SK-N-SH treated with all-trans-retinoic acid at 6 μM for 48 hours (cell line): ENCODE measurements around the gene RALB.

ENCODE experiments used
- ATAC-seq: fragments of 200-7000 bp; cut with Tn5 transposase; 3 replicates; pipeline ENCODE4 v1.9.1; 2020; ENCODE audit warnings: mild to moderate bottlenecking, moderate library complexity
- ARNTL ChIP-seq: fragments of 450-650 bp; formaldehyde crosslinking; IDR thresholded peaks from 2 replicates; pipeline ENCODE4 v1.5.0; 2020; ENCODE audit warnings: low read depth, mild to moderate bottlenecking, moderate library complexity, borderline replicate concordance
- BACH2 ChIP-seq: fragments of 250-450 bp; sonication (Bioruptor Pico); IDR thresholded peaks from 2 replicates; pipeline ENCODE4 v1.9.0; 2021; ENCODE audit warnings: mild to moderate bottlenecking, borderline replicate concordance
- CREB5 ChIP-seq: fragments of 250-450 bp; sonication (Bioruptor Pico); IDR thresholded peaks from 2 replicates; pipeline ENCODE4 v1.5.1; 2020; ENCODE audit warnings: low read depth, mild to moderate bottlenecking, moderate library complexity
- ESRRG ChIP-seq: fragments of 250-450 bp; sonication (Bioruptor Pico); IDR thresholded peaks from 2 replicates; pipeline ENCODE4 v1.6.1; 2021; ENCODE audit warnings: mild to moderate bottlenecking
- GLIS3 ChIP-seq: fragments of 250-450 bp; sonication (Bioruptor Pico); IDR thresholded peaks from 2 replicates; pipeline ENCODE4 v1.5.0; 2020; ENCODE audit warnings: mild to moderate bottlenecking, moderate library complexity
- ISL1 ChIP-seq: fragments of 250-450 bp; sonication (Bioruptor Pico); IDR thresholded peaks from 2 replicates; pipeline ENCODE4 v2.1.2; 2022; ENCODE audit warnings: mild to moderate bottlenecking, moderate library complexity
- OSR1 ChIP-seq: fragments of 250-450 bp; sonication (Bioruptor Pico); IDR thresholded peaks from 2 replicates; pipeline ENCODE4 v1.8.0; 2022; ENCODE audit warnings: moderate library complexity, mild to moderate bottlenecking, inconsistent platforms
- PPARA ChIP-seq: fragments of 250-450 bp; sonication (Bioruptor Pico); IDR thresholded peaks from 2 replicates; pipeline ENCODE4 v1.5.0; 2020; ENCODE audit warnings: mild to moderate bottlenecking, borderline replicate concordance
- SNAI2 ChIP-seq: fragments of 250-450 bp; sonication (Bioruptor Pico); IDR thresholded peaks from 2 replicates; pipeline ENCODE4 v1.5.0; 2020; ENCODE audit warnings: mild to moderate bottlenecking, moderate library complexity
- TOX ChIP-seq: fragments of 250-450 bp; sonication (Bioruptor Pico); IDR thresholded peaks from 2 replicates; pipeline ENCODE4 v1.8.0; 2021; ENCODE audit warnings: mild to moderate bottlenecking, moderate library complexity, borderline replicate concordance
- TSHZ2 ChIP-seq: fragments of 250-450 bp; sonication (Bioruptor Pico); IDR thresholded peaks from 2 replicates; pipeline ENCODE4 v1.5.0; 2020; ENCODE audit warnings: mild to moderate bottlenecking, moderate library complexity
- ZC3H10 ChIP-seq: fragments of 250-450 bp; sonication (Bioruptor Pico); IDR thresholded peaks from 2 replicates; pipeline ENCODE4 v1.5.1; 2021; ENCODE audit warnings: mild to moderate bottlenecking, moderate library complexity
- ZFP3 ChIP-seq: fragments of 250-450 bp; sonication (Bioruptor Pico); IDR thresholded peaks from 2 replicates; pipeline ENCODE4 v1.5.0; 2020; ENCODE audit warnings: mild to moderate bottlenecking, moderate library complexity
- ZNF565 ChIP-seq: fragments of 450-650 bp; formaldehyde crosslinking; conservative IDR thresholded peaks from 2 replicates; pipeline ENCODE4 v1.5.0; 2020; ENCODE audit warnings: low read depth, mild to moderate bottlenecking, moderate library complexity
- ZNF70 ChIP-seq: fragments of 450-650 bp; formaldehyde crosslinking; IDR thresholded peaks from 2 replicates; pipeline ENCODE4 v1.5.0; 2020; ENCODE audit warnings: mild to moderate bottlenecking, moderate library complexity
- ZNF8 ChIP-seq: fragments of 450-650 bp; formaldehyde crosslinking; IDR thresholded peaks from 2 replicates; pipeline ENCODE4 v1.5.0; 2020; ENCODE audit warnings: mild to moderate bottlenecking, moderate library complexity
- TF ChIP-seq, protein P1 (sequence below): fragments of 250-450 bp; sonication (Bioruptor Pico); IDR thresholded peaks from 2 replicates; pipeline ENCODE4 v1.5.1; 2021; ENCODE audit warnings: mild to moderate bottlenecking, moderate library complexity
- TF ChIP-seq, protein P2 (sequence below): fragments of 250-450 bp; sonication (Bioruptor Pico); IDR thresholded peaks from 2 replicates; pipeline ENCODE4 v1.8.0; 2021; ENCODE audit warnings: low read depth, mild to moderate bottlenecking, moderate library complexity, borderline replicate concordance
- TF ChIP-seq, protein P3 (sequence below): fragments of 250-450 bp; sonication (Bioruptor Pico); IDR thresholded peaks from 2 replicates; pipeline ENCODE4 v1.8.0; 2020; ENCODE audit warnings: mild to moderate bottlenecking, moderate library complexity, borderline replicate concordance

Gene RALB

GRCh38 chr2:120317180-120317533 lies 64.5 kb downstream of the RALB start:
- TF ChIP-seq CREB5 = no peak
- TF ChIP-seq, protein P1, sequence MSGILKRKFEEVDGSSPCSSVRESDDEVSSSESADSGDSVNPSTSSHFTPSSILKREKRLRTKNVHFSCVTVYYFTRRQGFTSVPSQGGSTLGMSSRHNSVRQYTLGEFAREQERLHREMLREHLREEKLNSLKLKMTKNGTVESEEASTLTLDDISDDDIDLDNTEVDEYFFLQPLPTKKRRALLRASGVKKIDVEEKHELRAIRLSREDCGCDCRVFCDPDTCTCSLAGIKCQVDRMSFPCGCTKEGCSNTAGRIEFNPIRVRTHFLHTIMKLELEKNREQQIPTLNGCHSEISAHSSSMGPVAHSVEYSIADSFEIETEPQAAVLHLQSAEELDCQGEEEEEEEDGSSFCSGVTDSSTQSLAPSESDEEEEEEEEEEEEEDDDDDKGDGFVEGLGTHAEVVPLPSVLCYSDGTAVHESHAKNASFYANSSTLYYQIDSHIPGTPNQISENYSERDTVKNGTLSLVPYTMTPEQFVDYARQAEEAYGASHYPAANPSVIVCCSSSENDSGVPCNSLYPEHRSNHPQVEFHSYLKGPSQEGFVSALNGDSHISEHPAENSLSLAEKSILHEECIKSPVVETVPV (CRISPR knock-in tag) = no peak
- TF ChIP-seq ZNF70 = no peak
- TF ChIP-seq ZFP3 (CRISPR knock-in tag) = no peak
- TF ChIP-seq ISL1 (CRISPR knock-in tag) = no peak
- TF ChIP-seq ZNF565 (CRISPR knock-in tag) = no peak
- TF ChIP-seq BACH2 = no peak
- TF ChIP-seq SNAI2 (CRISPR knock-in tag) = no peak
- no peak for ATAC-seq

DNA sequence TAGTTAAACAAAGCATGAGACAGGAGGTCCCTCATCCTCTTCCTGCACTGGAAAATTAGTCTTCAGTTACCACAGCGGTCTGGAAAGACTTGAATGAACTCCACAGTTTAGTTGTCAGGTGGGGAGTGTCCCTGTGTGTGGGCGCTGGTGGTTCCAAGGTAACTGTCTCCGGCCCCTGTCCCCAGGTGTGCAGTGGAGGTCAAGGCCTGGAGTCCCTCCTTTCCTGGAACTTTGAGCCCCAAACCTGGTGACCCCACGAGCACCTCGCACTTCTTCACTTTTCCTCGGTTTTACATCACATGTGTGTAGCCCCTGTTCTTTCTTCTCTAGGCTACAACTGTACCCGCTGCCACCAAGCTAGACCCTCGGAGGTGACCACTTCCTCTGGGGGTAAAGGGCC lies 65.3 kb downstream of the RALB start:
- TF ChIP-seq CREB5 (no peak), ESRRG (CRISPR knock-in tag) (no peak), ZNF70 (no peak), SNAI2 (CRISPR knock-in tag) (no peak), BACH2 (no peak), ARNTL (no peak), GLIS3 (CRISPR knock-in tag) (no peak), TSHZ2 (CRISPR knock-in tag) (no peak), PPARA (CRISPR knock-in tag) (no peak)
- no peak for ATAC-seq

- TF ChIP-seq ZC3H10 = no peak
- no peak for TF ChIP-seq ISL1 (CRISPR knock-in tag)
- no peak for TF ChIP-seq ARNTL
- TF ChIP-seq PPARA (CRISPR knock-in tag) = no peak
- no peak for ATAC-seq
Observed at GRCh38 chr2:120318626-120319025, 66.0 kb downstream of the RALB start.

DNA sequence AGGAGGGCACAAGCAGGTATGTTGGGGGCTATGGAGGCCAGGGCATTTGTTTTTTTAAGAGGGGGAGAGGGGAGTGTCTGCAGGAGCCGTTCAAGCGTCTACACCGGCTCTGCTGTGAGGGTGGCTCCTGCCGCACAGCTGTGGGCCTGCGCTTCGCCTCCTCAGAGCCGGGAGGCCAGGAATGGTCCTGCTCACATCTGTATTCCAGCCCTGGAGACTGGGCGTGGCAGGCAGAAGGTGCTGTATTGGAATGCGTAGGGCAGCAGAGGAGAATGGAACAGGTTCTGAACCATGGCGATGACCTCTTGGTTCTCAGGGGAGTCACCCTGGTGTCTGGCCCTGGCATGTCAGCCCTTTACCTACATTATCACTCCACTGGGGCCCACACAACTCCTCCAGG lies 66.5 kb downstream of the RALB start:
- ATAC-seq = no peak
- TF ChIP-seq OSR1 = no peak
- TF ChIP-seq, protein P2, sequence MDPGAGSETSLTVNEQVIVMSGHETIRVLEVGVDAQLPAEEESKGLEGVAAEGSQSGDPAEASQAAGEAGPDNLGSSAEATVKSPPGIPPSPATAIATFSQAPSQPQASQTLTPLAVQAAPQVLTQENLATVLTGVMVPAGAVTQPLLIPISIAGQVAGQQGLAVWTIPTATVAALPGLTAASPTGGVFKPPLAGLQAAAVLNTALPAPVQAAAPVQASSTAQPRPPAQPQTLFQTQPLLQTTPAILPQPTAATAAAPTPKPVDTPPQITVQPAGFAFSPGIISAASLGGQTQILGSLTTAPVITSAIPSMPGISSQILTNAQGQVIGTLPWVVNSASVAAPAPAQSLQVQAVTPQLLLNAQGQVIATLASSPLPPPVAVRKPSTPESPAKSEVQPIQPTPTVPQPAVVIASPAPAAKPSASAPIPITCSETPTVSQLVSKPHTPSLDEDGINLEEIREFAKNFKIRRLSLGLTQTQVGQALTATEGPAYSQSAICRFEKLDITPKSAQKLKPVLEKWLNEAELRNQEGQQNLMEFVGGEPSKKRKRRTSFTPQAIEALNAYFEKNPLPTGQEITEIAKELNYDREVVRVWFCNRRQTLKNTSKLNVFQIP (CRISPR knock-in tag) = no peak

DNA sequence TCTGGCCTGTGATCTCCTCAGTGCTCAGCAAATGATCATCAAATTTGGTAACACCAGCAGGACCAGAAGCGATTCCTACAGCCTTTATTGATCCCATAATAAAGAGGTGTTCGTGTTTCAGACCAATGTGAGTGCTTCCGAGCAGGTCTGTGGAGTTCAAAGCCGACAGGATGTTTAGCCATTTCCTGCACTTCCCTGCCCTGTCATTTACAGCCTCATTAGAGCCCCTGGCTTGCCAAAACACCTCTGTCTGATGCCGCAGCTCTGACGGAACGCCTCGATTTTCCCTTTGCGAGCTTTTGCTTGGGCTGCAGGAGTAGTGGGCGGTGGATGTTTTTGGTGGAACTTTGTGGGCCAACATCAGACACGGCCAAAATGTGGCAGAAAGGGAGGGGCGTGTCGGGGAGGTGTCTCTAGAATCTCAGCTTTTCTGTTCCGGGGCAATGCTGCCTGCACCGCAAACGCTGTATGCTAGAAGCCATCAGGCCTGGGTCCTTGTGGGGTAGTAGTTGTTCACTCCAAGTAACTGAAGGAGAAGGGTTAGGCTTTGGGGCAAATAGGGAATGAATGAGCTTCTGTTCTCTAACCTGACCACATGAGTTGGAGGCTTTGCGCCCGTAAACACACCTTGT lies 67.2 kb downstream of the RALB start:
- no peak for TF ChIP-seq OSR1
- TF ChIP-seq, protein P3, sequence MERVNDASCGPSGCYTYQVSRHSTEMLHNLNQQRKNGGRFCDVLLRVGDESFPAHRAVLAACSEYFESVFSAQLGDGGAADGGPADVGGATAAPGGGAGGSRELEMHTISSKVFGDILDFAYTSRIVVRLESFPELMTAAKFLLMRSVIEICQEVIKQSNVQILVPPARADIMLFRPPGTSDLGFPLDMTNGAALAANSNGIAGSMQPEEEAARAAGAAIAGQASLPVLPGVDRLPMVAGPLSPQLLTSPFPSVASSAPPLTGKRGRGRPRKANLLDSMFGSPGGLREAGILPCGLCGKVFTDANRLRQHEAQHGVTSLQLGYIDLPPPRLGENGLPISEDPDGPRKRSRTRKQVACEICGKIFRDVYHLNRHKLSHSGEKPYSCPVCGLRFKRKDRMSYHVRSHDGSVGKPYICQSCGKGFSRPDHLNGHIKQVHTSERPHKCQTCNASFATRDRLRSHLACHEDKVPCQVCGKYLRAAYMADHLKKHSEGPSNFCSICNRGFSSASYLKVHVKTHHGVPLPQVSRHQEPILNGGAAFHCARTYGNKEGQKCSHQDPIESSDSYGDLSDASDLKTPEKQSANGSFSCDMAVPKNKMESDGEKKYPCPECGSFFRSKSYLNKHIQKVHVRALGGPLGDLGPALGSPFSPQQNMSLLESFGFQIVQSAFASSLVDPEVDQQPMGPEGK = no peak
- no peak for TF ChIP-seq ZNF70
- TF ChIP-seq, protein P1 (CRISPR knock-in tag) = no peak
- TF ChIP-seq ZNF8 (CRISPR knock-in tag) = no peak
- TF ChIP-seq ISL1 (CRISPR knock-in tag) = no peak
- TF ChIP-seq PPARA (CRISPR knock-in tag) = no peak
- TF ChIP-seq, protein P2 (CRISPR knock-in tag) = no peak
- no peak for TF ChIP-seq TOX (CRISPR knock-in tag)
- no peak for TF ChIP-seq GLIS3 (CRISPR knock-in tag)
- TF ChIP-seq ZNF565 (CRISPR knock-in tag) = no peak
- no peak for ATAC-seq
